ENCODE data around the gene PAK1.

The PAK1 gene

GRCh38 chr11:77431813-77432212, 42.1 kb downstream of the PAK1 start:
- no peak for DNase-seq

GRCh38 chr11:77428598-77428997, 45.3 kb downstream of the PAK1 start:
- no peak for DNase-seq

GRCh38 chr11:77425346-77425745, 48.5 kb downstream of the PAK1 start:
- DNase-seq = no peak

GRCh38 chr11:77424644-77425043, 49.2 kb downstream of the PAK1 start:
- peak; percentile 22 for DNase-seq

- DNase-seq = no peak
Observed at GRCh38 chr11:77423624-77424023, 50.3 kb downstream of the PAK1 start.

GRCh38 chr11:77422687-77423086, 51.2 kb downstream of the PAK1 start:
- no peak for DNase-seq

GRCh38 chr11:77421041-77421723, 52.7 kb downstream of the PAK1 start:
- no peak for DNase-seq

- DNase-seq = no peak
Observed at GRCh38 chr11:77418971-77419597, 54.8 kb downstream of the PAK1 start.

GRCh38 chr11:77418155-77418970, 55.5 kb downstream of the PAK1 start:
- no peak for DNase-seq

GRCh38 chr11:77416357-77416756, 57.5 kb downstream of the PAK1 start:
- no peak for DNase-seq

GRCh38 chr11:77413850-77414460, 59.9 kb downstream of the PAK1 start:
- no peak for DNase-seq

- no peak for DNase-seq
Observed at GRCh38 chr11:77412814-77413213, 61.1 kb downstream of the PAK1 start.

GRCh38 chr11:77411717-77412441, 62.0 kb downstream of the PAK1 start:
- DNase-seq = peak; percentile 88

GRCh38 chr11:77411137-77411707, 62.7 kb downstream of the PAK1 start:
- DNase-seq = no peak

GRCh38 chr11:77410076-77410827, 63.6 kb downstream of the PAK1 start:
- no peak for DNase-seq

GRCh38 chr11:77409046-77409445, 64.8 kb downstream of the PAK1 start:
- no peak for DNase-seq

GRCh38 chr11:77407613-77408012, 66.3 kb downstream of the PAK1 start:
- peak; percentile 74 for DNase-seq

- peak; percentile 86 for DNase-seq
Observed at GRCh38 chr11:77406396-77406795, 67.5 kb downstream of the PAK1 start.

- DNase-seq = no peak
Observed at GRCh38 chr11:77403211-77403610, 70.7 kb downstream of the PAK1 start.

GRCh38 chr11:77402218-77402556, 71.7 kb downstream of the PAK1 start:
- DNase-seq = peak; percentile 47

GRCh38 chr11:77401486-77402217, 72.2 kb downstream of the PAK1 start:
- peak; percentile 36 for DNase-seq
